Mucosa of stomach (tissue), 1 donor: Measurements from ENCODE around the gene SVIL.
"Not testable (repeated sequence)": the region's sequence is repeated elsewhere in the genome, so short reads cannot be mapped to it uniquely, and the experiment has no call there.

Experiments
- H3K27me3 ChIP-seq: one replicate; pipeline ENCODE4 v1.7.0; 2013; ENCODE audit warnings: mild to moderate bottlenecking, low read length; ENCODE audit not compliant: control insufficient read depth, insufficient read depth
- H3K36me3 ChIP-seq: one replicate; pipeline ENCODE4 v1.7.0; 2013; ENCODE audit warnings: low read length; ENCODE audit not compliant: control insufficient read depth, insufficient read depth
- H3K4me1 ChIP-seq: one replicate; pipeline ENCODE4 v1.7.0; 2013; ENCODE audit warnings: mild to moderate bottlenecking, low read length; ENCODE audit not compliant: control insufficient read depth, insufficient read depth
- H3K4me3 ChIP-seq: one replicate; pipeline ENCODE4 v1.7.0; 2013; ENCODE audit warnings: low read length
- H3K9ac ChIP-seq: one replicate; pipeline ENCODE4 v1.7.0; 2013; ENCODE audit warnings: mild to moderate bottlenecking, low read length, moderate library complexity
- H3K9me3 ChIP-seq: one replicate; pipeline ENCODE4 v1.7.0; 2013; ENCODE audit warnings: mild to moderate bottlenecking, low read length, moderate library complexity; ENCODE audit not compliant: control insufficient read depth
- donor health status: Pancreatic carcinoma.

SVIL gene

DNA sequence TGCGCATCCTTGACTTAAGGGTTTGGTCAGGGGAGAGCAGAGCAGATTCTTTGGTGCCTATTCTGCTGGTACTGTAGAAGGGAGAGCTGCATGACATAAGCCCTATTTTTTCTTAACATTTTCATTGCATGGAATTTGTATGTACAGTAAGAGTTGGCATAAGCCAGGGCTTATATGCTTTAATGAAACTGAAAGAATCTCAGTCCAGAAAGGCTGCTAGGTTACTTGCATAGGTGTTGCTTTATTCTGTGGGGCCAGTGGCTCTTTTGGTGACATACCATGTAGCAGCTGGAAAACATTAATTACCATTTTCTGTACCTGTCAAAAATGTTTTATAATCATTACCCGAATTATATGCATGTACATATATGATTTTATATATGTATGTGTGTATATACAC is 193.8 kb downstream of the SVIL start:
- H3K4me1 ChIP-seq, result no peaks in the 10 kb centered on the region
- H3K27me3 ChIP-seq, result no peaks in the 10 kb centered on the region
- no peaks in the 10 kb centered on the region for H3K36me3 ChIP-seq
- no peak overlapping the region for H3K9ac ChIP-seq
- peaks cover 11% of the 10 kb centered on the region for H3K9me3 ChIP-seq
- no peak overlapping the region for H3K4me3 ChIP-seq

DNA sequence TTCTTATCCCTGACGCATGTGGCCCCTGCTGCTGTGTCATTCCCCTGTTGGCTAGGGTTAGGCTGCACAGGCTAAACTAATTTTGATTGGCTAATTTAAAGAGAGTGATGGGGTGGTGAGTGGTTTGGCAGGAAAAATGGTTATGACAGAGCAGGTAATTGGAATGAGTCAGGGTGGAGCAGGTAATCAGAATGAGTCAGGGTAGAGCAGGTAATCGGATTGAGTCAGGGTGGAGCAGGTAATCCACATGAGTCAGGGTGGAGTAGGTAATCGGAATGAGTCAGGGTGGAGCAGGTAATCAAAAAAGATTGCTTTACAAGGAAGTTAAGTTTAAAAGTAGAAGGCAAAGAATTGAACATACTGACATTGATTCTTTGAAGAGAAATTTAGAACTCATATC is 195.8 kb downstream of the SVIL start:
- not testable (repeated sequence) for H3K4me1 ChIP-seq, H3K36me3 ChIP-seq, H3K27me3 ChIP-seq, H3K9ac ChIP-seq, H3K4me3 ChIP-seq
- peaks cover 11% of the 10 kb centered on the region for H3K9me3 ChIP-seq

- Histone ChIP-seq H3K4me1 (no peaks in the 10 kb centered on the region), H3K27me3 (no peaks in the 10 kb centered on the region), H3K9ac (no peak overlapping the region), H3K9me3 (peaks cover 11% of the 10 kb centered on the region), H3K36me3 (no peaks in the 10 kb centered on the region), H3K4me3 (no peak overlapping the region)
Measured at GRCh38 chr10:29438271-29438670, 196.5 kb downstream of the SVIL start.

DNA sequence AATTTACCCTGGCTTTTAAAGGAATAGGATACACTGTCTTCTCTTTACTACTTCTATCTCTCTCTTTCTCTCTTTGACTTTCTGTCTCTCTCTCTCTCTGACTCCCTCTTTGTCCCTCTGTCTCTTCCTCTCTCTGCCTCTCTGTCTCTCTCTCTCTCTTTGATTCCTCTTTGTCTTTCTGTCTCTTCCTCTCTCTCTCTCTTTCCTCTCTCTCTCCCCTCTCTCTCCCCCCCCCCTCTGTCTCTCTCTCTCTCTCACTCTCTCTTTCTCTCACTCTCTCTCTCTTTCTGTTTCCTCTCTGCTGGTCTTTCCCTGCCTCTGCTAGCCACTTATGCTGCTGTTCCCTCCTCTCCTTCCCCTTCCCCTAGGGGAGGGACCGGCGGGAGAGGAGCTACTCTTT is 196.9 kb downstream of the SVIL start:
- Histone ChIP-seq H3K27me3 (no peaks in the 10 kb centered on the region), H3K9ac (no peak overlapping the region), H3K4me3 (no peak overlapping the region), H3K9me3 (peaks cover 11% of the 10 kb centered on the region), H3K36me3 (no peaks in the 10 kb centered on the region), H3K4me1 (no peaks in the 10 kb centered on the region)

- H3K9ac ChIP-seq, result no peak overlapping the region
- no peak overlapping the region for H3K4me3 ChIP-seq
- peaks cover 11% of the 10 kb centered on the region for H3K9me3 ChIP-seq
- no peaks in the 10 kb centered on the region for H3K27me3 ChIP-seq
- no peaks in the 10 kb centered on the region for H3K36me3 ChIP-seq
- no peaks in the 10 kb centered on the region for H3K4me1 ChIP-seq
Measured at GRCh38 chr10:29435809-29436501, 198.8 kb downstream of the SVIL start.

DNA sequence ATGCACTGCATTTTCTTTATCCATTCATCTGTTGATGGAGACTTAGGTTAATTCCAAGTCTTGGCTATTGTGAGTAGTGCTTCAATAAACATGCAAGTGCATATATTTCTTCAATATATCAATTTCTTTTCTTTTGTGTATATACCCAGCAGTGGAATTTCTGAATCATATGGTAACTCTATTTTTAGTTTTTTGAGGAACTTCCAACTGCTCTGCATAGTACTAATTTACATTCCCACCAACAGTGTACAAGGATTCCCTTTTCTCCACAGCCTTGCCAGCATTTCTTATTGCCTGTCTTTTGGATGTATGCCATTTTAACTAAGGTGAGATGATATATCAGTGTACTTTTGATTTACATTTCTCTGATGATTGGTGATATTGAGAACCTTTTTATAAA is 200.7 kb downstream of the SVIL start:
- Histone ChIP-seq H3K4me1 (no peaks in the 10 kb centered on the region), H3K4me3 (no peak overlapping the region), H3K36me3 (no peaks in the 10 kb centered on the region), H3K9me3 (peaks cover 11% of the 10 kb centered on the region), H3K27me3 (no peaks in the 10 kb centered on the region), H3K9ac (no peak overlapping the region)

GRCh38 chr10:29431711-29432110 is 203.1 kb downstream of the SVIL start:
- Histone ChIP-seq H3K27me3 (no peaks in the 10 kb centered on the region), H3K4me3 (no peak overlapping the region), H3K9me3 (no peaks in the 10 kb centered on the region), H3K36me3 (no peaks in the 10 kb centered on the region), H3K4me1 (no peaks in the 10 kb centered on the region), H3K9ac (no peak overlapping the region)

DNA sequence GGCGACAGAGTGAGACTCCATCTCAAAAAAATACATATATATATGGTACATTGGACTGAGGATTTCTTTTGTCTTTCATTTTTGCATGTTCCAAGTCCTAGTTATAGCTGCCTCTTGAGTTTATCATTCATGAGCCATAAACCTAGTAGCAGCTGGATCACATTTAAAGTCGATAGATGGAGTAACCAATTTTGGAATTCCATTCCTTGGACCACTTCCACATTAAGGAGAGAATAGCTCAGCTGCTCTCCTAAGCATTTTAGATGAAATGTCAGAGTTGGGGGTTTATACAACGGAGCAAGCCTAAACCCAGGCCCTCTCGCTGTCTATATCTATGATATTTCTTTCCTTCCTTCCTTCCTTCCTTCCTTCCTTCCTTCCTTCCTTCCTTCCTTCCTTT is 204.7 kb downstream of the SVIL start:
- H3K27me3 ChIP-seq, result no peaks in the 10 kb centered on the region
- H3K9me3 ChIP-seq, result no peaks in the 10 kb centered on the region
- no peak overlapping the region for H3K9ac ChIP-seq
- H3K4me1 ChIP-seq, result no peaks in the 10 kb centered on the region
- H3K4me3 ChIP-seq, result no peak overlapping the region
- H3K36me3 ChIP-seq, result no peaks in the 10 kb centered on the region

DNA sequence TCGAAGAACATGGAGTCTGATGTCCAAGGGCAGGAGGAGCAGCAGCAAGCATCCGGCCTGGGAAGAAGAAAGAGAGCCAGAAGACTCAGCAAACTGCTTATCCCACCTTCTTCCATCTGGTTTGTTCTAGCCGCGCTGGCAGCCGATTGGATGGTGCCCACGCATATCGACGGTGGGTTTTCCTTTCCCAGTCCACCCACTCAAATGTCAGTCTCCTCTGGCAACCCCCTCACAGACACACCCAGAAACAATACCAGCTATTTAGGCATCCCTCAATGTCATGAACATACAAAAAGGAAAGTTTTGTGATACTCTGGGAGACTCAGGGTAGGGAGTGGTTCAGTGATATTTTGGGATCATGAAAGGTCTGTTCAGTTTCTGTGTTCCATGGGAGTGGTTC is 206.3 kb downstream of the SVIL start:
- H3K9ac ChIP-seq, result no peak overlapping the region
- no peaks in the 10 kb centered on the region for H3K4me1 ChIP-seq
- H3K36me3 ChIP-seq, result no peaks in the 10 kb centered on the region
- no peaks in the 10 kb centered on the region for H3K9me3 ChIP-seq
- no peaks in the 10 kb centered on the region for H3K27me3 ChIP-seq
- H3K4me3 ChIP-seq, result no peak overlapping the region

DNA sequence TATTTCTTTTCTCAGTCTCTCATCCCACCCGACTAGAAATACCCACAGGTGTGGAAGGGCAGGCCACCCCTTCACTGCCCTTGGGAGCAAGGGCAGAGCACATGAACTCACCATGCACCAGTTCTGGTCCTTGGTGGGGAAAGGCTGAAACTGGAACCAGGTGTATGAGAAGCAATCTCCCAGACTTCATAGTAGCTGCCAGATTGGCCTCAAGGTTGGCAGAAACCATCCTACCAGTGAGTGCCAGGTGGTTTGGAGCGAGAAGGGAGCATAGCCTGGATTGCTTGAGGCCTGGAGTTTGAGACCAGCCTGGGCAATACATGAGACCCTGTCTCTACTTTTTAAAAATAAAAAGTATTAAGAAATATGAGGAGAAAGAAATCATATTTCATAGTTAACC is 207.1 kb downstream of the SVIL start:
- Histone ChIP-seq H3K27me3 (no peaks in the 10 kb centered on the region), H3K9me3 (no peaks in the 10 kb centered on the region), H3K4me1 (no peaks in the 10 kb centered on the region), H3K9ac (no peak overlapping the region), H3K4me3 (no peak overlapping the region), H3K36me3 (no peaks in the 10 kb centered on the region)

DNA sequence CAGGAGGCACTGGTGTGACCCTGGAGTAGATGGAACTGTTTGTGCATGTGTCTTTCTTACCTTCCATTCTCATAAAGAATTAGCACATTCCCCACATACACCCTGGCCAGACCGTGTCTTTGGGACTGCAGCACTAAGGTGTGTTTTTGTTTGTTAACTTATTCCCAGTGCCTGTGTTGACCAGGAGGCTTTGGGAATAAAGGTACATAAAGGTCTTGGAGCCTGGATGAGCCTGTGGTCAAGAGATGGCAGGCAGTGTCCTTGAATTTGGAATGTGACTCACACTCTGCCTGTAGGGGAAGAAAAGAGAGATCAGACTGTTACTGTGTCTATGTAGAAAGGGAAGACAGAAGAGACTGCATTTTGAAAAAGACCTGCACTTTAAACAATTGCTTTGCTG is 208.4 kb downstream of the SVIL start:
- H3K9me3 ChIP-seq, result no peaks in the 10 kb centered on the region
- H3K36me3 ChIP-seq, result no peaks in the 10 kb centered on the region
- H3K27me3 ChIP-seq, result no peaks in the 10 kb centered on the region

GRCh38 chr10:29424017-29424416 is 210.8 kb downstream of the SVIL start:
- Histone ChIP-seq H3K4me1 (no peaks in the 10 kb centered on the region), H3K36me3 (no peaks in the 10 kb centered on the region), H3K4me3 (no peak overlapping the region), H3K9ac (no peak overlapping the region), H3K9me3 (no peaks in the 10 kb centered on the region), H3K27me3 (no peaks in the 10 kb centered on the region)

More for the DNA sequence above, 208.4 kb downstream of the SVIL start:
- no peak overlapping the region for H3K4me3 ChIP-seq
- no peaks in the 10 kb centered on the region for H3K4me1 ChIP-seq
- H3K9ac ChIP-seq, result no peak overlapping the region

DNA sequence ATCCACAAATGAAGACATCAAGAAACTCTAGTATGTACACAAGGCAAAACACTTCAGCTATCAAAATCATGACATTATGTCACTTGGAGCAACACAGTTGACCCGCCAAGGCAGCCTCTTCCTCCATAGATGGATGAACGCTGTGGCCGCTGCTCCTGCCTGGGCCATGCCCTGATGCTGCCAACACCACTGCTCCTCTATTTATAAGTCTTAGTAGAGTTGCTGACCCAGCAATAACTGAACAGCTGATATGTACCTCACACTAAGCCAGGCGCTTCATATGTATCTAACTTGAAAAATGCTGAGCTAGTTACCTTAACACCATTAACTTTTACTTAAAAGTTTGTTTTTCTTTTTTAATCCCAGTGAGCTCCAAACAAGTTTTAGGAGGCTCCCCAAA is 214.0 kb downstream of the SVIL start:
- Histone ChIP-seq H3K9me3 (no peaks in the 10 kb centered on the region), H3K4me1 (no peaks in the 10 kb centered on the region), H3K27me3 (no peaks in the 10 kb centered on the region), H3K4me3 (no peak overlapping the region), H3K9ac (no peak overlapping the region), H3K36me3 (no peaks in the 10 kb centered on the region)
